Lung (tissue), 12 donors: ENCODE results near the gene AFAP1L1. TPM values are rescaled to one million over a fixed set of nuclear protein-coding genes. Genes with fewer than 3 reads are reported as not detected.

Experiments used
- ATAC-seq: fragments of 200-7000 bp; cut with Tn5 transposase; one replicate; pipeline ENCODE4 v1.9.1; 2020; ENCODE audit warnings: moderate number of reproducible peaks; ENCODE audit not compliant: insufficient read depth, low FRiP score
- DNase-seq, 3 donors: peaks; one replicate each; pipeline ENCODE4 v3.0.0-alpha.2; 2013 to 2017
- H3K27ac ChIP-seq, 2 donors: one replicate each; pipeline ENCODE4 v1.5.1; 2013; ENCODE audit warnings: mild to moderate bottlenecking in 2 of 2, moderate library complexity in 2 of 2, control low read depth in 1 of 2, inconsistent platforms in 1 of 2, low read depth in 1 of 2, low read length in 1 of 2
- H3K27me3 ChIP-seq, 3 donors: one replicate each; pipeline ENCODE4 v1.5.1; 2013; ENCODE audit warnings: low read length in 2 of 3; ENCODE audit not compliant: control insufficient read depth in 3 of 3, insufficient read depth in 3 of 3
- H3K36me3 ChIP-seq, 4 donors: one replicate each; pipeline ENCODE4 v1.5.1; 2013; ENCODE audit warnings: low read length in 4 of 4, mild to moderate bottlenecking in 1 of 4, moderate library complexity in 1 of 4; ENCODE audit not compliant: control insufficient read depth in 4 of 4, insufficient read depth in 4 of 4
- H3K4me1 ChIP-seq, 5 donors: one replicate each; pipeline ENCODE4 v1.5.1; 2013; ENCODE audit warnings: low read length in 5 of 5, mild to moderate bottlenecking in 2 of 5, moderate library complexity in 1 of 5; ENCODE audit not compliant: control insufficient read depth in 5 of 5, insufficient read depth in 5 of 5
- H3K4me3 ChIP-seq: one replicate; pipeline ENCODE4 v1.5.1; 2013; ENCODE audit warnings: mild to moderate bottlenecking, control low read depth, moderate library complexity
- H3K9ac ChIP-seq, 2 donors: one replicate each; pipeline ENCODE4 v1.5.1; 2013; ENCODE audit warnings: low read length in 2 of 2, control low read depth in 1 of 2; ENCODE audit not compliant: insufficient read depth in 1 of 2
- H3K9me3 ChIP-seq, 4 donors: one replicate each; pipeline ENCODE4 v1.5.1; 2013; ENCODE audit warnings: low read length in 3 of 4, mild to moderate bottlenecking in 1 of 4, moderate library complexity in 1 of 4; ENCODE audit not compliant: control insufficient read depth in 4 of 4, insufficient read depth in 3 of 4
- WGBS, 2 donors: extraction: QIAGEN DNeasy Blood & Tissue Kit; methylation state at CpG; one replicate each; pipeline ENCODE4 v1.1.7; 2013; 5-methylcytosine and 5-hydroxymethylcytosine counted together
- polyA plus RNA-seq, 2 donors: library from polyadenylated mRNA; stranded (reverse); fragments of 200-250 nt; gene quantifications; one replicate each; pipeline ENCODE4 v1.2.1, GENCODE V29; 2013
- total RNA-seq, 2 donors: library from RNA; depleted of rRNA in 1 of 2; stranded (reverse); fragments of >200 nt in 1 of 2; gene quantifications; one replicate each; pipeline ENCODE4 v1.2.1, GENCODE V29; 2014 to 2021
- TF ChIP-seq, protein P1 (sequence below): IDR thresholded peaks from 2 replicates; pipeline ENCODE4 v1.5.1; 2012; ENCODE audit warnings: mild to moderate bottlenecking; ENCODE audit errors: control extremely low read depth, extremely low read depth
- donor health status: control.
- donor health status: control.
- donor health status: Bipolar disorder and iron deficiency.
- donor health status: healthy.
- donor health status: DM: yes; HTN: yes; CAD: no.

The AFAP1L1 gene
- total and polyA plus RNA-seq, 4 donors: 9.8 to 40.6 (median 18.1) TPM

DNA sequence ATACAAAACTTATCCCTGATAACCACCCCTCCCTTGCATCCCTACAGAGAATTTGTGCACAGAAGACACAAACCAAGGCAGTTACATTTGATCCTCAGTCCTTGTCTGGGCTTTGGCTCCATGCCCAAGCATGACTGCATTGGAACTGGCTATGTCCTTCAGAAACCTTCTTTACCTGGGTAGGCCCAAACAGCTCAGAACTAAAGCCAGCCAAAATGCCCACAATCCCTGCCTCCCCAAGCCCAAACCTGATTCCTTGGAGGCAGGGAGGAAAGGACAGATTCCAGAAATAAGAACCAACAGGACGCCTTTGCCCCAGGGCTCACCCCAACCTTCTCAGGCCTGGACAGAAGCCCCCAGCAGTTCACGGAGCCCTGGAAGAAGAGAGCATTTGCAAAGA is 99.2 kb downstream of the AFAP1L1 start:
- TF ChIP-seq, protein P1, sequence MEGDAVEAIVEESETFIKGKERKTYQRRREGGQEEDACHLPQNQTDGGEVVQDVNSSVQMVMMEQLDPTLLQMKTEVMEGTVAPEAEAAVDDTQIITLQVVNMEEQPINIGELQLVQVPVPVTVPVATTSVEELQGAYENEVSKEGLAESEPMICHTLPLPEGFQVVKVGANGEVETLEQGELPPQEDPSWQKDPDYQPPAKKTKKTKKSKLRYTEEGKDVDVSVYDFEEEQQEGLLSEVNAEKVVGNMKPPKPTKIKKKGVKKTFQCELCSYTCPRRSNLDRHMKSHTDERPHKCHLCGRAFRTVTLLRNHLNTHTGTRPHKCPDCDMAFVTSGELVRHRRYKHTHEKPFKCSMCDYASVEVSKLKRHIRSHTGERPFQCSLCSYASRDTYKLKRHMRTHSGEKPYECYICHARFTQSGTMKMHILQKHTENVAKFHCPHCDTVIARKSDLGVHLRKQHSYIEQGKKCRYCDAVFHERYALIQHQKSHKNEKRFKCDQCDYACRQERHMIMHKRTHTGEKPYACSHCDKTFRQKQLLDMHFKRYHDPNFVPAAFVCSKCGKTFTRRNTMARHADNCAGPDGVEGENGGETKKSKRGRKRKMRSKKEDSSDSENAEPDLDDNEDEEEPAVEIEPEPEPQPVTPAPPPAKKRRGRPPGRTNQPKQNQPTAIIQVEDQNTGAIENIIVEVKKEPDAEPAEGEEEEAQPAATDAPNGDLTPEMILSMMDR: no peak
- H3K9me3 ChIP-seq: no peaks in the 10 kb centered on the region
- no peaks in the 10 kb centered on the region for H3K27me3 ChIP-seq
- 69 to 90% methylated on average over 2 of the region's 2 CpGs for WGBS, 2 donors
- no peak for DNase-seq
- ATAC-seq: no peak
- no peak overlapping the region for H3K4me3 ChIP-seq
- no peak overlapping the region for H3K27ac ChIP-seq
- no peak overlapping the region for H3K9ac ChIP-seq
- peaks cover 0 to 4% (median 0%) of the 10 kb centered on the region in 5 donors for H3K4me1 ChIP-seq
- H3K36me3 ChIP-seq: no peaks in the 10 kb centered on the region

DNA sequence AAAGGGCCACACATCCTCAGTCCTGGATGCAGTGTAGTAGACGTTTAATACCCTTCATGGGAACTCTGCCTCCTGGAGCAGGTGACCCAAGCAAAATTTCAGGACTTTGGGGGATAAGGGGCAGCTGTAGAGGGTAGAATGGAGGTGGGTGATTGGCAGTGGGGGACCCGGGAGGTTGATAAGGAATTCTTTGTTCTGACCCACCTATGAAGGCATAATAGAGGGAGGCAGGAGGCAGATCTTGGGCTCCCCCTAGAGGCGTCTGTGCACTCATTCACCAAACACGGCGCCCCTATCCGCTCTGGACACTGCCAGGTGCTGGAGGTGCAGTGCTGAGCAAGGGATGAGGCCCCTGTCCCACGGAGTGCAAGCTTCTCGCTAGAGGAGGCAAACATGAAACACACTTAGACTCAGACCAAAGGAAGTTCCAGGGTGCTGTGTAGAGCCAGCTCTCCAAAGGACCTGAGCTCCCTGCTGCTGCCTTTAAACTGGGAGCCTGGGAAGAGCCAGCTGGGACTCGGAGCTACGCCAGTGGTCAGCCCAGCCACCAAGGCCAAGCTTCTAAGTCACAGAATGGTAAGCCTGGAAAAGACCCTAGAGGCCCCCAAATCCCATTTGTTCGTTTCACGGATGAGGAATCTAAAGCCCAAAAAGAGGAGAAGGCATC is 99.8 kb downstream of the AFAP1L1 start:
- TF ChIP-seq, protein P1: peak; percentile 65
- H3K36me3 ChIP-seq: no peaks in the 10 kb centered on the region
- no peak overlapping the region for H3K9ac ChIP-seq
- peak; percentile 80 for ATAC-seq
- no peak overlapping the region for H3K27ac ChIP-seq
- no peaks in the 10 kb centered on the region for H3K27me3 ChIP-seq
- peak; percentile 37 to 57 (median 53) for DNase-seq
- no peak overlapping the region for H3K4me3 ChIP-seq
- peaks cover 0 to 4% (median 0%) of the 10 kb centered on the region in 5 donors for H3K4me1 ChIP-seq
- WGBS, 2 donors: 41 to 50% methylated on average over 12 of the region's 12 CpGs
- H3K9me3 ChIP-seq: no peaks in the 10 kb centered on the region

DNA sequence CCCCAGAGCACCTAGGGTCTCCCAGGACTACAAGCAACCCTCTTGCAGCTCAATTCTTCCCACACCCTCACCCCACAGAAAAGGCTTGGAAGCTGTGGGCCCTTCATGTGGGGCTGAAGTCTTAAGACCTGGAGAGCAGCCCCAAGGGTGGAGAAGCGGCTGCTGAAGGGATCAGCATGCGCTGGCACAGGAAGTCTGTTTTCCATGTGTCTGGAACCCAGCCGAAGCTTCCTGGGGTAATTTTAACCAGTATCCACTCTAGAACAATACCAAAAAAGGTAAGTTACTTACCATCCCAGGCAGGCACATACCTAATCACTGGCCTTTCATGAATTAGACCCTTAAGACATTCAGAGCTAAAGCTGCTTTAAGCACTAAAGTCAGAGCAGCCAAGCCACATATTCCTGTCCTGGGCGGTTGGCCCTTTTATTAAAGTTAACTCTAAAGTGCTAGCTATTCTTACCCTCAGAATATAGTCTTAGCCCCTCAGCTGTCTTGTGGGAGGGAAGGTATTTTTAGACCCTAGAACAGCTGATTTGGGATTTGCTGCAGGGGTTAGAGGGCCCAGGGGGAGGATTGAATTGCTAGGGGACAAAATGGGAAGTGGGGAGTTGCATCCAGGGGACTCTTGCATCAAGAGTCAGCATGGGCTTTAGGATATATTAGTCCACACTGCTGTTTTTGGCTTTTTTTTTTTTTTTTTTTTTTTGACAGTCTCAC is 100.6 kb downstream of the AFAP1L1 start:
- no peak for ATAC-seq
- no peak overlapping the region for H3K27ac ChIP-seq

More for the DNA sequence above, 100.6 kb downstream of the AFAP1L1 start:
- TF ChIP-seq, protein P1: no peak
- no peak for DNase-seq
- H3K9me3 ChIP-seq: no peaks in the 10 kb centered on the region
- H3K4me1 ChIP-seq: peaks cover 0 to 3% (median 0%) of the 10 kb centered on the region in 5 donors
- H3K9ac ChIP-seq: no peak overlapping the region
- H3K27me3 ChIP-seq: no peaks in the 10 kb centered on the region
- no peak overlapping the region for H3K4me3 ChIP-seq
- H3K36me3 ChIP-seq: no peaks in the 10 kb centered on the region
- WGBS, 2 donors: 84 to 88% methylated on average over 4 of the region's 4 CpGs
